ENCODE measurements around the gene HHATL. TPM values are rescaled to one million over a fixed set of nuclear protein-coding genes. Genes with fewer than 3 reads are reported as not detected.

HHATL gene
- total and polyA plus RNA-seq, 10 donors = 0.13 to 0.42 TPM; not detected in 8

- 82 to 94% (median 90%) methylated on average over 2 to 3 of the region's 3 CpGs for WGBS, 5 donors
- H3K27ac ChIP-seq = no peak overlapping the region
- DNase-seq = no peak
- H3K36me3 ChIP-seq = no peaks in the 10 kb centered on the region
- TF ChIP-seq POLR2AphosphoS5 (IDR thresholded peaks at IDR 0.05) (no peak), POLR2A (IDR thresholded peaks at IDR 0.05) (no peak), CTCF (IDR thresholded peaks at IDR 0.05 in 8 of 11, conservative IDR thresholded peaks at IDR 0.05 in 3 of 11) (no peak)
- peaks cover 0 to 6% (median 2%) of the 10 kb centered on the region in 6 donors for H3K4me1 ChIP-seq
- intact Hi-C loops (cut with DNase I; ENCODE audit: low total_unique reads) = loop anchor here (10.0 kb wide), 2 partner anchors 87 to 167 kb away; partner anchors contain the start of gene ZBTB47
- H3K4me3 ChIP-seq = no peak overlapping the region
- H3K9me3 ChIP-seq = no peaks in the 10 kb centered on the region
- H3K27me3 ChIP-seq (replicated peaks in 1 of 7) = no peaks in the 10 kb centered on the region
These were observed 39.2 kb upstream of the HHATL start for GRCh38 chr3:42741796-42742195.

GRCh38 chr3:42739401-42740158 lies 37.0 kb upstream of the HHATL start:
- H3K9me3 ChIP-seq = no peaks in the 10 kb centered on the region
- WGBS, 5 donors = 81 to 90% (median 90%) methylated on average over 12 of the region's 12 CpGs
- H3K36me3 ChIP-seq = no peaks in the 10 kb centered on the region
- no peak for DNase-seq
- H3K27me3 ChIP-seq (replicated peaks in 1 of 7) = no peaks in the 10 kb centered on the region
- TF ChIP-seq CTCF (IDR thresholded peaks at IDR 0.05 in 8 of 11, conservative IDR thresholded peaks at IDR 0.05 in 3 of 11) = no peak
- intact Hi-C loops (cut with DNase I; ENCODE audit: low total_unique reads) = loop anchor here (10.0 kb wide), 2 partner anchors 85 to 165 kb away; partner anchors contain the start of gene ZBTB47
- H3K27ac ChIP-seq = no peak overlapping the region
- H3K4me1 ChIP-seq = peaks cover 0 to 6% (median 2%) of the 10 kb centered on the region in 6 donors
- H3K4me3 ChIP-seq = no peak overlapping the region

GRCh38 chr3:42736531-42736930 lies 33.9 kb upstream of the HHATL start:
- H3K9me3 ChIP-seq = no peaks in the 10 kb centered on the region
- intact Hi-C loops (cut with DNase I; ENCODE audit: low total_unique reads) = no loop called here
- no peaks in the 10 kb centered on the region for H3K27me3 ChIP-seq (replicated peaks in 1 of 7)
- H3K4me3 ChIP-seq = no peak overlapping the region
- TF ChIP-seq POLR2A (IDR thresholded peaks at IDR 0.05) (no peak), POLR2AphosphoS5 (IDR thresholded peaks at IDR 0.05) (no peak), CTCF (IDR thresholded peaks at IDR 0.05 in 8 of 11, conservative IDR thresholded peaks at IDR 0.05 in 3 of 11) (no peak)
- no peak overlapping the region for H3K27ac ChIP-seq
- WGBS, 5 donors = 83 to 95% (median 93%) methylated on average over 2 to 6 of the region's 6 CpGs
- no peaks in the 10 kb centered on the region for H3K36me3 ChIP-seq
- H3K4me1 ChIP-seq = no peaks in the 10 kb centered on the region
- DNase-seq = no peak

- Histone ChIP-seq H3K36me3 (no peaks in the 10 kb centered on the region), H3K27ac (no peak overlapping the region), H3K4me3 (no peak overlapping the region), H3K9me3 (no peaks in the 10 kb centered on the region), H3K4me1 (no peaks in the 10 kb centered on the region), H3K27me3 (replicated peaks in 1 of 7) (no peaks in the 10 kb centered on the region)
- 50 to 65% (median 60%) methylated on average over 1 of the region's 1 CpG for WGBS, 5 donors
- intact Hi-C loops (cut with DNase I; ENCODE audit: low total_unique reads) = no loop called here
- TF ChIP-seq POLR2AphosphoS5 (IDR thresholded peaks at IDR 0.05) = no peak
- DNase-seq = no peak
These were observed 33.5 kb upstream of the HHATL start for GRCh38 chr3:42736081-42736480.
